GM12865 (cell line): ENCODE data around the gene TNS3.

Experiments
- DNase-seq: peaks from one replicate; pipeline ENCODE4 v3.0.0; 2010; ENCODE audit warnings: low read depth
- H3K4me3 ChIP-seq: 2 replicates; pipeline ENCODE4 v1.5.1; 2011; ENCODE audit warnings: mild to moderate bottlenecking, low read depth, low read length, control low read depth
- TF ChIP-seq, protein P1 (sequence below): IDR thresholded peaks from 2 replicates; pipeline ENCODE4 v1.5.1; 2011; ENCODE audit warnings: low read length, control low read depth, low read depth, inconsistent platforms; ENCODE audit not compliant: insufficient read depth; ENCODE audit errors: missing control alignments

The TNS3 gene

GRCh38 chr7:47557317-47557693 lies 24.6 kb downstream of the TNS3 start:
- no peak overlapping the region for H3K4me3 ChIP-seq
- TF ChIP-seq, protein P1, sequence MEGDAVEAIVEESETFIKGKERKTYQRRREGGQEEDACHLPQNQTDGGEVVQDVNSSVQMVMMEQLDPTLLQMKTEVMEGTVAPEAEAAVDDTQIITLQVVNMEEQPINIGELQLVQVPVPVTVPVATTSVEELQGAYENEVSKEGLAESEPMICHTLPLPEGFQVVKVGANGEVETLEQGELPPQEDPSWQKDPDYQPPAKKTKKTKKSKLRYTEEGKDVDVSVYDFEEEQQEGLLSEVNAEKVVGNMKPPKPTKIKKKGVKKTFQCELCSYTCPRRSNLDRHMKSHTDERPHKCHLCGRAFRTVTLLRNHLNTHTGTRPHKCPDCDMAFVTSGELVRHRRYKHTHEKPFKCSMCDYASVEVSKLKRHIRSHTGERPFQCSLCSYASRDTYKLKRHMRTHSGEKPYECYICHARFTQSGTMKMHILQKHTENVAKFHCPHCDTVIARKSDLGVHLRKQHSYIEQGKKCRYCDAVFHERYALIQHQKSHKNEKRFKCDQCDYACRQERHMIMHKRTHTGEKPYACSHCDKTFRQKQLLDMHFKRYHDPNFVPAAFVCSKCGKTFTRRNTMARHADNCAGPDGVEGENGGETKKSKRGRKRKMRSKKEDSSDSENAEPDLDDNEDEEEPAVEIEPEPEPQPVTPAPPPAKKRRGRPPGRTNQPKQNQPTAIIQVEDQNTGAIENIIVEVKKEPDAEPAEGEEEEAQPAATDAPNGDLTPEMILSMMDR = no peak
- no peak for DNase-seq

DNA sequence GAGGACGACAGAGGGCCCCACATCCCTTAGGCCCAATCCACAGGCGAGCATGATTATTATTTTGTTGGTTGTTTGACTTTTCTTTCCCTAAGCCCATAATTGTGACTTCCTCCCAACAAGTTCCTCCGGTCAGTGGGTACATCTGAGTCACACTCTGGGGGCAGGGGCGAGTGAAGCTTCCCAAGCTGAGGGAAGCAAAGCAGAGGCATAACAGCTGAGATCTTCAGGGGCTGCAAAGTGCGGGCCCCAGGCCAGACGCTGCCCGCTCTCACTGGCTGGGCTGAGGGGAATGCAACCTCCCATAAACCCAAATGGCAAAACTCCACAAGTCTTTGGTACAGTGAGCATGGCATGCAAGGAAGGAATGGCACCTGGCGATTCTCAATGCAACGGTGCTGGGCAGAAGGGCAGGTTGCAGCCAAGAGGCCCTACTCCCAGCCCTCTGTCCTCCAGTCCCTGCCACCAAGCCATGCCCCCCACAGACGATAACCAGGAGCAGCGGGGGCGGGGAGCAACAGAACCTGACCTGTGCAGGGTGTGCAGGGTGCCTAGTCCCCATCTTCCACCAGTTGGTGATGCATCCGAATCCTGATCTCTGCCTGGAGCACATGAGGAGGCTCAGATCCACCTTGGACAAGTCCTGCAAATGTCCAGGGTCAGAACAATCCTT lies 25.3 kb downstream of the TNS3 start:
- no peak for DNase-seq
- TF ChIP-seq, protein P1 = no peak
- H3K4me3 ChIP-seq = no peak overlapping the region

DNA sequence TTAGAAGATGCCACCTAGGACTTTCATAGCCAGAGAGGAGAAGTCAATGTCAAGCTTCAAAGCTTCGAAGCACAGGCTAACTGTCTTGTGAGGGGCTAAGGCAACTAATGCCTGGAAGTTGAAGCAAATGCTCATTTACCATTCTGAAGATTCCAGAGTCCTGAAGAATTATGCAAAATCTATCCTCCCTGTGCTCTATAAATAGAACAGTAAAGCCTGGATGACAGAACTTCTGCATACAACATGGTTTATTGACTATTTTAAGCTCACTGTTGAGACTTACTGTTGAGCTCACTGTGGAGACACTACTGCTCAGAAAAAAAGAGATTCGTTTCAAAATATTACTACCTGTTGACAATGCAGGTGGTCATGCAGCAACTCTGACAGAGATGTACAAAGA lies 28.6 kb downstream of the TNS3 start:
- DNase-seq = no peak
- no peak overlapping the region for H3K4me3 ChIP-seq
- TF ChIP-seq, protein P1 = no peak

- TF ChIP-seq, protein P1 = no peak
- no peak overlapping the region for H3K4me3 ChIP-seq
- DNase-seq = peak; percentile 69
Measured at GRCh38 chr7:47552621-47553020, 29.3 kb downstream of the TNS3 start.

- no peak for DNase-seq
- H3K4me3 ChIP-seq = no peak overlapping the region
- TF ChIP-seq, protein P1 = no peak
Measured at GRCh38 chr7:47551668-47552440, 30.1 kb downstream of the TNS3 start.

DNA sequence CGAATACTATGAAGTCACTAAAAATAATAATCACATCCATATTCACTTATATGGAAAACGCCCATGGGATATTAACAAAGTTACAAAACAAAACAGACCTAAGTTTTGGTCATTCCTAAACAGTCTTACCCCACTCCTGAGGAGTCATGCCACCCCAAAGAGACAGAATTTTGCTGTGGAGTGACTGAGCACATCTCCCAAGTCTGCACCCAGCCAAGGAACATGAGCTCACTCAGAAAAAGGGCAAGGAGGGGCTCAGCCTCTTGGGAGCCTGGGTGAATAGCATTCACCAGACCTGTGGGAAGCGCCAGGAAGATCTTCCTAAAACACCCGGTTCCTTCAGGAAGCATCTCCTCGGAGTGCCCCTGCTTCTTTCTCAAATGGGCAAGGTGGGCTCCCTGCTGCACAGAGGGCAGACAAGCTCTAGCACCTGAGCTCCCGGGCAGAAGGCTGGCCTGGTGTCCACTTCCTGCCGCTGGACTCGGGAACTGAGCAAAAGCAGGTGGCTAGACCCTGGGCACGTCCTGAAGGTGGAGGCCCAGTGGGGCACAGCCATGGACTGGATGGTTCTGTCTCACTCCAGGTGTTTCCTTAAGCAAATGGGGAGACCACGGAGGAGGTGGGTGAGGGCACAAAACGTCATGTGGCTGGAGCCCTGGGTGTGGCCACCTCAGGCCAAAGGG lies 31.0 kb downstream of the TNS3 start:
- H3K4me3 ChIP-seq = no peak overlapping the region
- TF ChIP-seq, protein P1 = no peak
- DNase-seq = no peak
